SK-N-SH (cell line): ENCODE data around the gene RAMP3. TPM values are rescaled to one million over a fixed set of nuclear protein-coding genes. Genes with fewer than 3 reads are reported as not detected.

Experiments
- CTCF ChIA-PET: fragments of 300-600, 350-600 bp; formaldehyde crosslinking; extraction: SDS; loops from one replicate; lab custom pipeline; 2021; lab: Yijun Ruan, JAX
- POLR2A ChIA-PET: fragments of 350-600 bp; sonication (Branson Sonifier 250); formaldehyde crosslinking; extraction: SDS; loops from one replicate; lab custom pipeline; 2020; ENCODE audit warnings: antibody characterized with exemption, inconsistent platforms; lab: Yijun Ruan, JAX
- DNase-seq: peaks from one replicate; pipeline ENCODE4 v3.0.0; 2012
- H2AFZ ChIP-seq: fragments of 200-600 bp; sonication (generic); 2 replicates; pipeline ENCODE4 v1.8.1; 2016; ENCODE audit warnings: antibody characterized with exemption, mild to moderate bottlenecking, low read depth
- H3F3A ChIP-seq: fragments of 200-600 bp; sonication (generic); replicated peaks from 2 replicates; pipeline ENCODE3; 2016; ENCODE audit warnings: antibody characterized with exemption, mild to moderate bottlenecking; ENCODE audit not compliant: insufficient read depth
- H3K27ac ChIP-seq, 2 experiments: fragments of 200-500 bp in 1 of 2; fragments of 200-600 bp in 1 of 2; sonication (Bioruptor generic) in 1 of 2; sonication (generic), shearing (Covaris generic) in 1 of 2; 2 replicates each; pipeline versions ENCODE4 v1.5.1 to v1.6.1; 2014 to 2016; ENCODE audit warnings: low read depth in 2 of 2, inconsistent platforms in 1 of 2, low read length in 1 of 2, mild to moderate bottlenecking in 1 of 2, mixed read lengths in 1 of 2
- H3K27me3 ChIP-seq: fragments of 200-600 bp; sonication (generic), shearing (Covaris generic); 2 replicates; pipeline ENCODE4 v1.6.1; 2016; ENCODE audit warnings: mixed run types; ENCODE audit not compliant: insufficient read depth
- H3K36me3 ChIP-seq, 2 experiments: fragments of 200-500 bp in 1 of 2; fragments of 200-600 bp in 1 of 2; sonication (Bioruptor generic) in 1 of 2; sonication (generic) in 1 of 2; replicated peaks in 1 of 2; 2 replicates each; pipeline versions ENCODE3 to v1.5.1; 2014 to 2016; ENCODE audit warnings: low read length in 1 of 2, mild to moderate bottlenecking in 1 of 2; ENCODE audit not compliant: insufficient read depth in 2 of 2, control insufficient read depth in 1 of 2
- H3K4me1 ChIP-seq, 2 experiments: fragments of 200-500 bp in 1 of 2; fragments of 200-600 bp in 1 of 2; sonication (Bioruptor generic) in 1 of 2; sonication (generic), shearing (Covaris generic) in 1 of 2; 2 replicates each; pipeline versions ENCODE4 v1.5.1 to v1.6.1; 2014 to 2016; ENCODE audit warnings: low read depth in 1 of 2, low read length in 1 of 2, mixed run types in 1 of 2; ENCODE audit not compliant: insufficient read depth in 2 of 2, control insufficient read depth in 1 of 2
- H3K4me2 ChIP-seq: fragments of 200-600 bp; sonication (generic), shearing (Covaris generic); 2 replicates; pipeline ENCODE4 v1.6.1; 2017; ENCODE audit warnings: mixed run types
- H3K4me3 ChIP-seq, 2 experiments: fragments of 200-500 bp in 1 of 2; fragments of 200-600 bp in 1 of 2; sonication (Bioruptor generic) in 1 of 2; sonication (generic), shearing (Covaris generic) in 1 of 2; 2 replicates each; pipeline versions ENCODE4 v1.5.1 to v1.8.1; 2014 to 2016; ENCODE audit warnings: low read depth in 2 of 2, inconsistent platforms in 1 of 2, low read length in 1 of 2, mild to moderate bottlenecking in 1 of 2, mixed read lengths in 1 of 2, moderate library complexity in 1 of 2
- H3K79me2 ChIP-seq: fragments of 200-600 bp; sonication (generic); 2 replicates; pipeline ENCODE4 v1.8.1; 2017; ENCODE audit warnings: mild to moderate bottlenecking; ENCODE audit not compliant: insufficient read depth
- H3K9ac ChIP-seq: fragments of 200-600 bp; sonication (generic); 2 replicates; pipeline ENCODE4 v1.6.1; 2017; ENCODE audit warnings: mixed run types
- H3K9me2 ChIP-seq: fragments of 200-600 bp; sonication (generic); 2 replicates; pipeline ENCODE4 v1.6.1; 2017; ENCODE audit warnings: mixed run types
- H3K9me3 ChIP-seq: fragments of 200-600 bp; sonication (generic); 2 replicates; pipeline ENCODE4 v1.6.1; 2017; ENCODE audit warnings: mixed run types, mild to moderate bottlenecking, moderate library complexity
- H4K20me1 ChIP-seq: fragments of 200-600 bp; sonication (generic); 2 replicates; pipeline ENCODE4 v1.6.1; 2017; ENCODE audit warnings: mild to moderate bottlenecking, mixed run types; ENCODE audit not compliant: insufficient read depth
- CHD2 ChIP-seq: fragments of 150-350 bp; IDR thresholded peaks from 2 replicates; pipeline ENCODE4 v1.6.1; 2018; ENCODE audit warnings: low read length; ENCODE audit not compliant: partially characterized antibody
- FOSL2 ChIP-seq: IDR thresholded peaks from 2 replicates; pipeline ENCODE4 v1.4.0; 2012; ENCODE audit warnings: low read depth, mild to moderate bottlenecking, moderate library complexity, borderline replicate concordance
- NFIC ChIP-seq: IDR thresholded peaks from 2 replicates; pipeline ENCODE4 v1.4.0; 2012; ENCODE audit warnings: borderline replicate concordance
- RCOR1 ChIP-seq: fragments of 150-350 bp; IDR thresholded peaks from 2 replicates; pipeline ENCODE4 v1.6.1; 2017; ENCODE audit warnings: antibody characterized with exemption, low read length
- RXRA ChIP-seq: IDR thresholded peaks from 2 replicates; pipeline ENCODE4 v1.4.0; 2012; ENCODE audit warnings: low read depth, mild to moderate bottlenecking, borderline replicate concordance
- YY1 ChIP-seq: IDR thresholded peaks from 2 replicates; pipeline ENCODE4 v1.4.0; 2012; ENCODE audit warnings: low read depth, mild to moderate bottlenecking
- WGBS: methylation state at CpG from one replicate; pipeline ENCODE4 v1.1.6; 2017; ENCODE audit warnings: low lambda C conversion rate; 5-methylcytosine and 5-hydroxymethylcytosine counted together
- polyA plus RNA-seq, 3 experiments: library from polyadenylated mRNA; depleted of rRNA; stranded (reverse); fragments of >200 nt; gene quantifications; 2 replicates each; pipeline ENCODE4 v1.2.3, GENCODE V29; 2012
- TF ChIP-seq, protein P1 (sequence below): IDR thresholded peaks from 2 replicates; pipeline ENCODE4 v1.6.1; 2012; ENCODE audit warnings: mild to moderate bottlenecking, low read depth, low read length, moderate library complexity
- TF ChIP-seq, protein P2 (sequence below): IDR thresholded peaks from 2 replicates; pipeline ENCODE4; 2012
- TF ChIP-seq, protein P3 (sequence below): IDR thresholded peaks from 2 replicates; pipeline ENCODE4 v1.4.0; 2012; ENCODE audit warnings: low read depth, borderline replicate concordance
- TF ChIP-seq, protein P4 (sequence below): IDR thresholded peaks from 2 replicates; pipeline ENCODE4 v1.4.0; 2012; ENCODE audit warnings: low read depth

The RAMP3 gene
- polyA plus RNA-seq, 1 of the 3 experiments (the other 2 are of a cell fraction) = not detected

DNA sequence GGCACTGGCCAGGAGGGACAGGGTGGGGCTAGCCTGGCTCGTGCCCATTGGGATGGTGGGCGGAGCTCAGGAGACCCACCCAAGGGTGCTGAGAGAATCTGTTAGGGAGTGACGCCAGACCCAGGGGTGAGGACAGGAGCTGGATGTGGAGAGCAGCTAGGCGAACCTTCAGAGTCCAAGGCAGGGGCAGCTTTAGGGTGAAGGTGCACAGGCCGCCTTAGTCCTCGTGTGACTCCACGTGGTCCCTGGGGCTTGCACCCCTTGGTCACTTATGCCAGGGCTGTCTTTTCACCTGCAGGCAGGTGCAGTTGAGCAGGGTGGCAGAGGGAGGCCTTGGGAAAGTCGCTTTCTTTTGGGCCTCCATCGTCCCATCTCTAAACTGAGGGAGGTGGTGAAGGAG, 4.3 kb downstream of the RAMP3 start (continued):
- TF ChIP-seq, protein P1, sequence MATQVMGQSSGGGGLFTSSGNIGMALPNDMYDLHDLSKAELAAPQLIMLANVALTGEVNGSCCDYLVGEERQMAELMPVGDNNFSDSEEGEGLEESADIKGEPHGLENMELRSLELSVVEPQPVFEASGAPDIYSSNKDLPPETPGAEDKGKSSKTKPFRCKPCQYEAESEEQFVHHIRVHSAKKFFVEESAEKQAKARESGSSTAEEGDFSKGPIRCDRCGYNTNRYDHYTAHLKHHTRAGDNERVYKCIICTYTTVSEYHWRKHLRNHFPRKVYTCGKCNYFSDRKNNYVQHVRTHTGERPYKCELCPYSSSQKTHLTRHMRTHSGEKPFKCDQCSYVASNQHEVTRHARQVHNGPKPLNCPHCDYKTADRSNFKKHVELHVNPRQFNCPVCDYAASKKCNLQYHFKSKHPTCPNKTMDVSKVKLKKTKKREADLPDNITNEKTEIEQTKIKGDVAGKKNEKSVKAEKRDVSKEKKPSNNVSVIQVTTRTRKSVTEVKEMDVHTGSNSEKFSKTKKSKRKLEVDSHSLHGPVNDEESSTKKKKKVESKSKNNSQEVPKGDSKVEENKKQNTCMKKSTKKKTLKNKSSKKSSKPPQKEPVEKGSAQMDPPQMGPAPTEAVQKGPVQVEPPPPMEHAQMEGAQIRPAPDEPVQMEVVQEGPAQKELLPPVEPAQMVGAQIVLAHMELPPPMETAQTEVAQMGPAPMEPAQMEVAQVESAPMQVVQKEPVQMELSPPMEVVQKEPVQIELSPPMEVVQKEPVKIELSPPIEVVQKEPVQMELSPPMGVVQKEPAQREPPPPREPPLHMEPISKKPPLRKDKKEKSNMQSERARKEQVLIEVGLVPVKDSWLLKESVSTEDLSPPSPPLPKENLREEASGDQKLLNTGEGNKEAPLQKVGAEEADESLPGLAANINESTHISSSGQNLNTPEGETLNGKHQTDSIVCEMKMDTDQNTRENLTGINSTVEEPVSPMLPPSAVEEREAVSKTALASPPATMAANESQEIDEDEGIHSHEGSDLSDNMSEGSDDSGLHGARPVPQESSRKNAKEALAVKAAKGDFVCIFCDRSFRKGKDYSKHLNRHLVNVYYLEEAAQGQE = no peak
- no peak for TF ChIP-seq FOSL2
- TF ChIP-seq, protein P2, sequence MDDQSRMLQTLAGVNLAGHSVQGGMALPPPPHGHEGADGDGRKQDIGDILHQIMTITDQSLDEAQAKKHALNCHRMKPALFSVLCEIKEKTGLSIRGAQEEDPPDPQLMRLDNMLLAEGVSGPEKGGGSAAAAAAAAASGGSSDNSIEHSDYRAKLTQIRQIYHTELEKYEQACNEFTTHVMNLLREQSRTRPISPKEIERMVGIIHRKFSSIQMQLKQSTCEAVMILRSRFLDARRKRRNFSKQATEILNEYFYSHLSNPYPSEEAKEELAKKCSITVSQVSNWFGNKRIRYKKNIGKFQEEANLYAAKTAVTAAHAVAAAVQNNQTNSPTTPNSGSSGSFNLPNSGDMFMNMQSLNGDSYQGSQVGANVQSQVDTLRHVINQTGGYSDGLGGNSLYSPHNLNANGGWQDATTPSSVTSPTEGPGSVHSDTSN = no peak
- TF ChIP-seq CHD2 = no peak

DNA sequence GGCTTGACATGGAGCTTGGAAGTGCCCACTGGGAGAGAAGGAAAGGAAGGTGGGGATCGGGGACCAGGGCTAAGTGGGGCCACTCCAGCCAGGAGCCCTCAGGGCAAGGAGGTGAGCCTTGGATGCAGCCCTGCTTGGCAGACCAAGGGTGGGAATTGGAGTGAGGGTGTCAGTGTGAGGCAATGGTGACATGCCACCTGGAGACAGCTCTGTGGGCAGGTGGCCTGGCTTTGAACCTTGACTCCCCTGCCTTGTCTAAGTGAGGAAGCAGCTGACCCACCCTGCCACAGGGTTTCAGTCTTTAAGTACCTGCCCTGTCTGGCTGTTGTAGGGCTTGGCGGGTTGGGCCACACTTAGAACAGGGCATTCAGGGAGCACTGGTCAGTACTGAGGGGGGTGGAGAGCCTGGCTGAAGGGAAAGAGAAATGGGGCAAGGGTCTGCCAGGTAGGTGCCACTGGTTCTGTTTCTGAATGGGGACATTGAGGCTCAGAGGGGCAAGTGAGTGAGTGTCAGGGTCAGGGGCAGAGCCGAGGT, 4.8 kb downstream of the RAMP3 start:
- H3F3A ChIP-seq = no peaks in the 10 kb centered on the region
- no peaks in the 10 kb centered on the region for H3K9me2 ChIP-seq
- H4K20me1 ChIP-seq = no peaks in the 10 kb centered on the region
- no peak overlapping the region for H3K9ac ChIP-seq
- TF ChIP-seq YY1 = no peak
- no peak for TF ChIP-seq NFIC
- TF ChIP-seq RXRA = no peak
- TF ChIP-seq, protein P3, sequence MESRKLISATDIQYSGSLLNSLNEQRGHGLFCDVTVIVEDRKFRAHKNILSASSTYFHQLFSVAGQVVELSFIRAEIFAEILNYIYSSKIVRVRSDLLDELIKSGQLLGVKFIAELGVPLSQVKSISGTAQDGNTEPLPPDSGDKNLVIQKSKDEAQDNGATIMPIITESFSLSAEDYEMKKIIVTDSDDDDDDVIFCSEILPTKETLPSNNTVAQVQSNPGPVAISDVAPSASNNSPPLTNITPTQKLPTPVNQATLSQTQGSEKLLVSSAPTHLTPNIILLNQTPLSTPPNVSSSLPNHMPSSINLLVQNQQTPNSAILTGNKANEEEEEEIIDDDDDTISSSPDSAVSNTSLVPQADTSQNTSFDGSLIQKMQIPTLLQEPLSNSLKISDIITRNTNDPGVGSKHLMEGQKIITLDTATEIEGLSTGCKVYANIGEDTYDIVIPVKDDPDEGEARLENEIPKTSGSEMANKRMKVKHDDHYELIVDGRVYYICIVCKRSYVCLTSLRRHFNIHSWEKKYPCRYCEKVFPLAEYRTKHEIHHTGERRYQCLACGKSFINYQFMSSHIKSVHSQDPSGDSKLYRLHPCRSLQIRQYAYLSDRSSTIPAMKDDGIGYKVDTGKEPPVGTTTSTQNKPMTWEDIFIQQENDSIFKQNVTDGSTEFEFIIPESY = no peak
- TF ChIP-seq RCOR1 = no peak
- TF ChIP-seq, protein P4, sequence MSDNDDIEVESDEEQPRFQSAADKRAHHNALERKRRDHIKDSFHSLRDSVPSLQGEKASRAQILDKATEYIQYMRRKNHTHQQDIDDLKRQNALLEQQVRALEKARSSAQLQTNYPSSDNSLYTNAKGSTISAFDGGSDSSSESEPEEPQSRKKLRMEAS = no peak
- H3K79me2 ChIP-seq = no peaks in the 10 kb centered on the region
- WGBS = 22% methylated on average over 2 of the region's 3 CpGs
- H3K36me3 ChIP-seq = no peaks in the 10 kb centered on the region
- ChIA-PET POLR2A (no interaction called here), CTCF (interaction anchor here (0.9 to 2.6 kb wide), 3 partner anchors 16 to 107 kb away, joined by 3 to 15 read pairs (median 3); no protein-coding TSS in a partner anchor)
- no peak overlapping the region for H2AFZ ChIP-seq
- DNase-seq = no peak
- H3K4me1 ChIP-seq = peaks cover 0 to 12% of the 10 kb centered on the region in 2 experiments; a peak in 1 of 4 replicates
- H3K9me3 ChIP-seq = 0 out of 2 replicates have a peak, but pooled peaks cover 4% of the 10 kb centered on the region
- H3K4me3 ChIP-seq = no peak overlapping the region
- H3K27me3 ChIP-seq = peaks cover 17% of the 10 kb centered on the region
- H3K27ac ChIP-seq = no peak overlapping the region
- H3K4me2 ChIP-seq = no peak overlapping the region
